GM21447 (cell line): ENCODE results near the gene CATSPERZ.

ENCODE experiments used
- ATAC-seq: cut with Tn5 transposase; IDR thresholded peaks from one replicate; pipeline ENCODE4 v1.9.1; 2021; ENCODE audit not compliant: unreplicated experiment

The CATSPERZ gene

DNA sequence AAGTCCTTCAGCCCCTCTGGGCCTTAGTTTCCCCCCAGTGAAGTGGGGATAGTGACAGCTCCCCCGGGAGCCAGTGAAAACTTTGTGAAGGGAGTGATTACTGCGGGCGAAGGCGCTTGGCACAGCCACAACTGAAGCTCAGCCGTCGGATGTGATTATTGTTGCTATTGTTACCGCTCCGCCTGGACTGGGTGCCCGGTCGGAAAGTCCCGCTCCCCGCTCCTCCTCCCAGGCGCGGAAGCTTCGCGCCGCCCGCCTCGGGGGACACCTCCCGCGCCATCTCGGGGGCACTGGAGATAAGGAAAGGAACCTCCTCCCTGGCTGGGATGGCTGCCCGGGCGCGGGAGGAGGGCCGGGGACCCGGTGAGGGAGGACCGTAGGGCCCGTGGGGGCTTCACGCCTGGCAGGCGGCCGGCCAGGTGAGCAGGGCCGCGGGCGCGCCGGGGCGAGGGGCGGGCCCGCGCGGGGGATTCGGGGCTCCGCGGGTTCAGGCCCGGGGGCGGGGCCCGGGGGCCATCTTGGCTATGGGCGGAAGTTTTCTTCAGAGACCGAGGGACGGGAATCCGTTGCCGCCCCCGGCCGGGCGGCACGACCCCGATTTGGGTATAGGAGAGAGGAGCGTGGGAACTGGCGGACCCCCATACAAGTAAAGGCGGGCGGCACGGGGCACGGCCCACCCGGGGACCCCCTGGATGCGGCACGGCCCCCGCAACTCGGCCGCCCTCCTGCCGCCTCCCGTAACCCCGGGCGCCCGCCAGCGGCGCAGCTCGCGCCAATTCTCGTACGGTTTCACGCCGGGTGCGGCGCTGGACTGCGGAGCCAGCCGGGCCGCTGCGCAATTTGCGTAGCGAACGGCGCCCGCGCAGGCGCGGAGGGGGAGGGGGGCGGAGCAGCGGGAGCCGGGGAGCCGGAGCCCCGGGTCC, 14.9 kb upstream of the CATSPERZ start, which contains the start of gene GPR137:
GPR137 (plus strand) TSS at position 887 of the 923 bp plus-strand sequence. CDS start 677 bp downstream, outside the sequence.
- peak; percentile 54 for ATAC-seq

DNA sequence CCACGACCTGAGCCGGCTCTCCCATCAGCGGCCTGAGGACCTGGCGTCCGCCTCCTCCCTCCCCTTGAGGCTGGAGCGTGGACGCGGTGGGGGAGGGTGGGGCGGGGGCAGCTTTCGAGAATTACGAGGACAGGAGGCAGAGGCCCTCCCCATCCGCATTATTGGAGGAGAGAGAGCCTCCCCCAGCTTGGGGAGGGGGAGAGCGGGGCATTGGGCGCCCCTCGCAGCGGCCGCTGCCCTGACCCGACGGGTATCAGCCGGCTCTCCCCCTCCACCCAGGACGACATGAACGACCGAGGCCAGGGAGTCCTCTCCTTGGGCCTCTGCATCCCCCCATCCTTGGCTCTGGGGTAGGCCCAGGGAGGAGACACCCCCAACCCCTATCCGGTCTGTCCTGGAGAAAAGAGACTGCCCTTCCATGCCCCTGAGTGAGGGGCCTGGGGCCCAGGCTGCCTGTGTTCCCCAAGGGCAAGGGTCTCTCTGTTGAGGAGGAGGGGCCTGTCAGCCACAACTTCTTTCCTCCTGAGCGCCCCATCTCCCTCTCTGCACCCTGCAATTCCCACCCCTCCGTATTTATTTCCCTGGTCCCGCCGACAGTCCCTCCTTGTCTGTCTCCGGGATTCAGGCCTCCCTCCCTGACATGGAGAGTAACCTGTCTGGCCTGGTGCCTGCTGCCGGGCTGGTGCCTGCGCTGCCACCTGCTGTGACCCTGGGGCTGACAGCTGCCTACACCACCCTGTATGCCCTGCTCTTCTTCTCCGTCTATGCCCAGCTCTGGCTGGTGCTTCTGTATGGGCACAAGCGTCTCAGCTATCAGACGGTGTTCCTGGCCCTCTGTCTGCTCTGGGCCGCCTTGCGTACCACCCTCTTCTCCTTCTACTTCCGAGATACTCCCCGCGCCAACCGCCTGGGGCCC, 14.0 kb upstream of the CATSPERZ start:
- ATAC-seq = no peak

DNA sequence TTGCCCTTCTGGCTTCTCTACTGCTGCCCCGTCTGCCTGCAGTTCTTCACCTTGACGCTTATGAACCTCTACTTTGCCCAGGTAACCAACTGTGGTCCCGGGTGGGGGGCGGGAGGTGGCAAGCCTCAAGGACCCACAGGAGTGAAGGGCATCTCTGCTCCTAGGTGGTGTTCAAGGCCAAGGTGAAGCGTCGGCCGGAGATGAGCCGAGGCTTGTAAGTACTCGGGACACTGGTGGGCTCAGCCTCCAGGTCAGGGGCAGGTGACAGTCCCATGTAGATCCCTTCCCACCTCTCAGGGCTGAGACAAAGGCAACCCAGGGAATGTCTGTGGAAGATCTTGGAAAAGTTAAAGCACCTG, 13.4 kb upstream of the CATSPERZ start:
- no peak for ATAC-seq

DNA sequence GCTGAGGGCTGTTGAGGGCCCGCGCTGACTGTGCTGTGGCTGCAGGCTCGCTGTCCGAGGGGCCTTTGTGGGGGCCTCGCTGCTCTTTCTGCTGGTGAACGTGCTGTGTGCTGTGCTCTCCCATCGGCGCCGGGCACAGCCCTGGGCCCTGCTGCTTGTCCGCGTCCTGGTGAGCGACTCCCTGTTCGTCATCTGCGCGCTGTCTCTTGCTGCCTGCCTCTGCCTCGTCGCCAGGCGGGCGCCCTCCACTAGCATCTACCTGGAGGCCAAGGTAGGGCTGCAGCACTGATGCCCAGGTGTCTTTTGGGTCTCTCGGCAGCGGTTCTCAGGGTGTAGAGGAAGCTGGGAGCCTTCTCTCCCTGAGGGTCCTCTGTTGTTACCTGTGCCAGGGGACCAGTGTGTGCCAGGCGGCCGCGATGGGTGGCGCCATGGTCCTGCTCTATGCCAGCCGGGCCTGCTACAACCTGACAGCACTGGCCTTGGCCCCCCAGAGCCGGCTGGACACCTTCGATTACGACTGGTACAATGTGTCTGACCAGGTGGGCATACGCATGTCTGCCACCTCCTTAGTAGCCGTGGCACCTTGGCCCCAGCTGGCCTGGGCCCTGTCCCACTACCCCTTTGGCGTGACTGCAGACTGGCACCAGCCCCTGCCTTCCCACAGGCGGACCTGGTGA, 12.3 kb upstream of the CATSPERZ start:
- ATAC-seq = no peak

DNA sequence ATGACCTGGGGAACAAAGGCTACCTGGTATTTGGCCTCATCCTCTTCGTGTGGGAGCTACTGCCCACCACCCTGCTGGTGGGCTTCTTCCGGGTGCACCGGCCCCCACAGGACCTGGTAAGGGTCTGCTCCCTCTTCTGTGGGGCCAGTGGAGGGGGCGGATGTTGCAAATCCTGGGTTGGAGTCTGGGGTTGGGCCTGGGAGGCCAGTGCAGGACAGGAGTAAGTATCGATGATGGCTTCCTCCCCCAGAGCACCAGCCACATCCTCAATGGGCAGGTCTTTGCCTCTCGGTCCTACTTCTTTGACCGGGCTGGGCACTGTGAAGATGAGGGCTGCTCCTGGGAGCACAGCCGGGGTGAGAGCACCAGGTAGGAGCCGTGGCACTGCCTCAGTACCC, 11.8 kb upstream of the CATSPERZ start:
- no peak for ATAC-seq

DNA sequence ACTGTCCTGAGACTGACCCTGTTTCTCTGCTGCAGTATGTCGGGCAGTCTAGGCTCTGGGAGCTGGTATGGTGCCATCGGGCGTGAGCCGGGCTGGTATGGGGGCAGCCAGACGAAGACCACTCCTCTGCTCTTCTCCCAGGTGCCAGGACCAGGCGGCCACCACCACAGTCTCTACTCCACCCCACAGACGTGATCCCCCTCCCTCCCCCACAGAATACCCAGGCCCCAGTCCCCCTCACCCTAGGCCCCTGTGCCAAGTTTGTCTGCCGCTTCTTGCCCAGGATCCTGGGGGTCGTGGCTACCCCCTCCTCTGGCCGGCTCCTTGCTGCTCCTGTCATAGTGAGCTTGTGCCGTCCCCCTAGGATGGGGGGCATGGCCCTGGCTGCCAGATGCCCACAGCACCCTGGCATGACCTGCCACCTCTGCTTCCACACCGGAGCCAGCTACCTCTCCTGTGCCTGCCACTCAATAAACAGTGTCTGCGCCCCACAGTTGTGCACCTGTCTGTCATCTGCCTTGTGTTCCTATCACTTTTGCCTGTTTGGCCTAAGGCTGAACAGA, 11.1 kb upstream of the CATSPERZ start:
- ATAC-seq = no peak

DNA sequence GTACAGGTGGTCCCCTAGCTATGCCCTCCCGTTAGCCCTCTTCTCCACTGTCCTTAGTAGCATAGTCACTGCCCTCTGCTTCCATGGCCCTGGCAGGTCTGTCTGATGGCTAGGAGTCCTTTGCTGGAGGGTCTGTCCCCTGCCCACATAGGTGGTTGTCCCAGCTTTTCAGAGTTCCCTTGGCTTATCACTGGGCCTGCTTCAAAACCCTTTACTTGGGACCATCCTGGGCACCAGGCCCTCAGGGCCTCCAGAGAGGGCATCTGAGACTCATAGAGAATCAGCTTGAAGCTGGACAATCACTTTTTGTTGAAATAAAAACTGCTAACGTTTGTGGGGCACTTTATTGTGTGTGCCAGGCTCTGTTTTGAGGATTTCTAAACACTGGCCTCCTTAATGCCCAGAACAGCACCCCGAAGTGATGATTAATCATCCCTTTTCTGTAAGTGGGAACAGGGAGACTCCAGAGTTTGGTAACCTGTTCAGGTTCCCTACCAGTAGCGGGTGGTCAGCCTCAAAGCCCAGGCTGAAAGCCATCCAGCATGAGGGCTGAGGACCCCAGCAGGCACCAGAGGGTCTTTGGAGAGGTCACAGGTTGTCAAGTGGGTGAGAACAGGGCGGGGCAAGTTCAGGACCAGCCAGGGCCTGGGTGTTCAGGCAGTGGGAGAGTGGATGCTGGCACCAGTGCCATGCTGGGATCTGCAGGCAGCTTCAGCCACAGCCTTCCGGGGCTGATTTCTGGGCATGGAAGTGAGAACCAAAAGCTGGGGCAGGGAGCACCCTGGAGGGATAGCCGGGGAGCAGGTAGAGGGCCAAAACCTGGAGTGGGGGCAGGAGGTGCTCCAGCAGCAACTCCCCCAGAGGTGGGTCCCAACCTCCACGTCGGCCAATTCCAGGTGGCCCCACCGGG, 9.6 kb upstream of the CATSPERZ start:
- ATAC-seq = no peak

DNA sequence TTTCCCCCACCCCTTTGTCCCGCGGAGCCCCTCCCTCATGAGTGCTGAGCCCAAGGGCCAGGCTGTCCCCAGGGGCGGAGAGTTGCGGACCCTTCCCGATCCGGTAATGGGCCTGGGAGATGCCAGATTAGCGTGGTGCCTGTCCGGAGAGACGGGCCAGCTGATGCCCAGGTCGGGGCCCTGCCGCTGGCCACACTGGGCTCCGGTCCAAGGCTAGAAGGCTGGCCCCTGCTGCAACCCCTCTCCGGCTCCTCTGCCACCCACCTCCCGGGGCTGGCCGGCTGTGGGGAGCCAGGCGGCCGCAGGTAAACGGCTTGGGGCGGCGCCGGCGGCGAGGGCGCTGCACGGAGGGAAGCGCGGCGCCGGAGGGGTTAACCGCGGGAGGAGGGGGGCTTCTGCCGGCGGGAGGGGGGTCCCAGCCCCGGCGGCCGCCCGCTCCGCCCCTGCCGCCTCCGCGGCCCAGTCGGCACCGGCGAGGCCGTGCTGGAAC, 8.9 kb upstream of the CATSPERZ start, which contains the start of gene KCNK4:
KCNK4 (plus strand) TSS at position 41 of the 490 bp plus-strand sequence. CDS start 1,717 bp downstream, outside the sequence.
- ATAC-seq = no peak

DNA sequence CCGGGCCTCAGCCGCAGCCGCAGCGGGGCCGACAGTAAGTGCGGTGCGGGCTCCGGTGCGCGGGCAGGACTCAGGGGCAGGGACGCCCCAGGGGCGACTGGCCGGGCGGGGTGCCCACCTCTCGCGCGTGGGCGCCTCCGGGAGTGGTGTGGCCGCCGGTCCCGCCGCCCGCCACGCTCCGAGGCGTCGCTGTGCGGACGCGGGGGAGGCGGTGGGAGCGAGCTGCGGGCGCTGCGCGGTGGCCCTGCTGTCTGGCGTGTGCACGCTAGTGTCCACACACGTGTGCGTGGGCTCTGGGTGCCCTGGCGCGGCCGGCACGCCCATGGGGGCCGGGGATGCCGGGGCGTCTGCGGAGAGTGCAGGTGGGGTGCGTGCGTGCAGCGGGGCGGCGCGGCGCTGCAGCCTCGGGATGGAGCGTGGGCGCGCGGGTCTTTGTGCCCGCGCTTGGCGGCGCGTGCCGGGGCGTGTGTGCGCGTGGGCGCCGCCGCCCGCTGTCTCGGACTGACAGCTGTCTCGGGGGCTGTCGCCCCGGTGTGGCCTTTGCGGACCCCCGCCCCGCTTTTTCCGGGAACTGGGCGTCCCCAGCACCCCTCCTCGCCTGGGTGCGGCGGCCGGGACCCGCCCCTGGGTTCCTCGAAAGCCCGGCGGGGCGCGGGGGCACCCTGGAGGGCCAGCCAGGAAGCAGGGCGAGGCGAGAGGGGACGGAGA, 8.3 kb upstream of the CATSPERZ start:
- ATAC-seq = no peak

DNA sequence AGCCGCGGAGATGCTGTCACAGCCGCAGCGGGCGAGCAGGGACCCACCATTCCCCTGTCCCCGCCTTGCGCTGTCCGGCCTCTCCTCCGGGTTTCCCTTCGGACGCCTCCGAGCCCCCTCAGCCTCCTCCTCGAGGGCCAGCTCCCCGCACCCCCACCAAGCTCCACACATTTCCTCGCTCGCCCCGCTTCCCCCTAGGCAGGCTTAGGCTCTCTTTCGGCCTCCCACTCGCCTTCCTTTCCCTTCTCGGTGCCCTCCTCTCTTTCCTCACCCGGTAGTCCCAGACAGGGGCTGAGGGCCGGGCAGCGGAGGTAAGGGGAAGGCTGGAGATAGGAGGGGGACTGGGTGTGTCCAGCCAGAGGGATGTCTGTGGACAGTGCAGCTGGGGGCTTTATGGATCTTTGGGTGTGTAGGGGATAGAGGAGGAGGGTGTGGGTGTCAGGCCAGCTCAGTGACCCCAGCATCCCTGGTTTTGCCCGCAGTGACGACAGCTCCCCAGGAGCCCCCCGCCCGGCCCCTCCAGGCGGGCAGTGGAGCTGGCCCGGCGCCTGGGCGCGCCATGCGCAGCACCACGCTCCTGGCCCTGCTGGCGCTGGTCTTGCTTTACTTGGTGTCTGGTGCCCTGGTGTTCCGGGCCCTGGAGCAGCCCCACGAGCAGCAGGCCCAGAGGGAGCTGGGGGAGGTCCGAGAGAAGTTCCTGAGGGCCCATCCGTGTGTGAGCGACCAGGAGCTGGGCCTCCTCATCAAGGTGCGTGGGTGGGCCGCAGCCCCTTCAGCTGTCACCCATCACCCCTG, 7.5 kb upstream of the CATSPERZ start:
- ATAC-seq = no peak

DNA sequence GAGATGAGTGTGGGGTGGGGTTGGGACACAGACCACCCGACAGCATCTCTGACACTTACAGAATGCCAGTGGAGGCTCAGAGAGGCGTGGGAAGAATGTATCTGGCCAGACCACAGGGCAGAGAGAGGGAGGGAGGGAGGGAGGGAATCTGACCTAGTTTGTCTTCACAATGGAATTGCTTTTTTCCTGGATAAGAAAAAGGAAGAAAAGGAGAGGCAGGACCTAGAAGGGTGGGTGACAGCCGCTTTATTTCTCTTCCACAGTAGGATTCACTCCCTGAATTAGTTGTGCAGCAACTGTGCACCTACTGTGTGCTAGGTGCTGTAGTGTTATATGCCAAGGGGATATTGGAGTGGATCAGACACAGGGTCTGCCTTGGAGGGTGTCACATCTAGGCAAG, 5.4 kb upstream of the CATSPERZ start:
- ATAC-seq = no peak

DNA sequence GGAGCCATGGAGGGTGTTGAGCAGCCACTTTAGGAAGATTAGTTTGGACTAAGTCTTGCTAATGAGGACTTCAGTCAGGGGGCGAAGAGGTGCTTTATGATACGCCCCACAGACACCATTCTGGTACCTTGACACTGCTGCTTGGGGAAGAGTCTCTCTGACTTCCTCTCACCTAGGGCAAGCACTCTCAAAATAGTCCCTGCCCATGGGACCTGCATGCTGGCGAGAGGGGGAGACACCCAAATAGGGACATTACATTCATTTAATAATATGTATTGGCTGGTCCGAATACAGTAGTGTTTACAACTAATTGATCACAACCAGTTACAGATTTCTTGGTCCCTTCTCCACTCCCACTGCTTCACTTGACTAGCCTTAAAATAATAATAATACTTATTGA, 4.4 kb upstream of the CATSPERZ start:
- ATAC-seq = no peak

DNA sequence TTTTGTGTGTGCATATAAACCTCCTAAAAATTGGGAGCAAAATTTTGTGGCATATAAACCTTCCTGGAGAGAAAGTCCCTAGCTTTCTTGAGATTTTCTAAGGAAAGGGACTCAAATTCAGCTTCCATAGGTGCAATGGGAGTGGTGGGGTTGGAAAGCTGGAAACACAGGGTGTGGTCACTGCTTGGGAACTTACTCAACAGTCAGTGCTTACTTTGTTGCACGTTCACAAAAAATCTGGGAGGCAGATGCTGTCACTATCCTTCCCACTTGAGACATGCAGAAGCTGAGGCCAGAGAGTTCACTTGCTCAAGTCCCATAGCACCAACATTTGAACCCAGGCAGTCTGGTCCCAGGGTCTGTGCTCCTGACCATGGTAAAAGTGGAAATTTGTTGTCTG, 3.9 kb upstream of the CATSPERZ start:
- no peak for ATAC-seq

DNA sequence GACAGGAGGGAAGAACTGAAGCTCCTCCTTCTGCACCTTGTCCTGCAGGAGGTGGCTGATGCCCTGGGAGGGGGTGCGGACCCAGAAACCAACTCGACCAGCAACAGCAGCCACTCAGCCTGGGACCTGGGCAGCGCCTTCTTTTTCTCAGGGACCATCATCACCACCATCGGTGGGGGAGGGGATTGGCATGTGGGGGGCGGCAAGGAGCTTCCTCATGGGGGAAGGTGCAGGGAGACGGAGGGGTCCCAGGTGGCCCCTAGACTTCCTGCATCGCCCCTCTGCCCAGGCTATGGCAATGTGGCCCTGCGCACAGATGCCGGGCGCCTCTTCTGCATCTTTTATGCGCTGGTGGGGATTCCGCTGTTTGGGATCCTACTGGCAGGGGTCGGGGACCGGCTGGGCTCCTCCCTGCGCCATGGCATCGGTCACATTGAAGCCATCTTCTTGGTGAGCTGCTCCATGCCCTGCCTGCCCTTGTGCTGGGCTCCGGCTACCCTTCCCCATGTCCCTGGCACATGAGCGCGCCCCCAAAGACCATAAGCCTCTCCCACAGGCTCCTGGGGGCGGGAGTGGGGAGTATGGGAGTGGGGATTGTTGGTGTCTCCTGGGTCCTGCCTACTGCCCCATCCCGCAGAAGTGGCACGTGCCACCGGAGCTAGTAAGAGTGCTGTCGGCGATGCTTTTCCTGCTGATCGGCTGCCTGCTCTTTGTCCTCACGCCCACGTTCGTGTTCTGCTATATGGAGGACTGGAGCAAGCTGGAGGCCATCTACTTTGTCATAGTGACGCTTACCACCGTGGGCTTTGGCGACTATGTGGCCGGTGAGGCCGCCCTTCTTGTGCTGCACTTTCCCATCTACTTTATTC, 3.1 kb upstream of the CATSPERZ start:
- ATAC-seq = no peak

DNA sequence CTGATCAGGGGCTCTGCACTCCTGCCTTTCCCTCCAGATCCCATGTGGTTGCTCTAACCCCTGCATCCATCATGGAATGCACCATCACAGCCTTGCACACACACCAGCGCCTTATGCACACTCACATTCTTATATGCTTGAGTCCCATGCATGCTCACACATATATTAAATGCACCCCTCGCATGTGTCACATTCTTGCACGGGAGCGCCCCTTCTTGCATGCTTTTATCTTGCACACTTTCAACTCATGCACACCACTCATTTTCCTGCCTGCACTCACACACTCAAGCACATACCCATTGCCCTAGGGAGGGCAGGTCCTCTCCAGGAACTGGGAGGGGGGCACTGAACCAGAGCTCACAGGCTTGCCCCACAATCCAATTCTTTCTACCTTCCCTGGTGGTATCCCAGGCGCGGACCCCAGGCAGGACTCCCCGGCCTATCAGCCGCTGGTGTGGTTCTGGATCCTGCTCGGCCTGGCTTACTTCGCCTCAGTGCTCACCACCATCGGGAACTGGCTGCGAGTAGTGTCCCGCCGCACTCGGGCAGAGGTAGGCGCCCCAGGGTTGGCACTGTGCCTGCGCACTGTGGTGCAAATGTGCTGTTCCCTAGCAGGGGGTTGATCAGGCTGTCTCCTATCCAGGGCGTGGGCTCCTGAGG, 2.3 kb upstream of the CATSPERZ start:
- ATAC-seq = no peak

DNA sequence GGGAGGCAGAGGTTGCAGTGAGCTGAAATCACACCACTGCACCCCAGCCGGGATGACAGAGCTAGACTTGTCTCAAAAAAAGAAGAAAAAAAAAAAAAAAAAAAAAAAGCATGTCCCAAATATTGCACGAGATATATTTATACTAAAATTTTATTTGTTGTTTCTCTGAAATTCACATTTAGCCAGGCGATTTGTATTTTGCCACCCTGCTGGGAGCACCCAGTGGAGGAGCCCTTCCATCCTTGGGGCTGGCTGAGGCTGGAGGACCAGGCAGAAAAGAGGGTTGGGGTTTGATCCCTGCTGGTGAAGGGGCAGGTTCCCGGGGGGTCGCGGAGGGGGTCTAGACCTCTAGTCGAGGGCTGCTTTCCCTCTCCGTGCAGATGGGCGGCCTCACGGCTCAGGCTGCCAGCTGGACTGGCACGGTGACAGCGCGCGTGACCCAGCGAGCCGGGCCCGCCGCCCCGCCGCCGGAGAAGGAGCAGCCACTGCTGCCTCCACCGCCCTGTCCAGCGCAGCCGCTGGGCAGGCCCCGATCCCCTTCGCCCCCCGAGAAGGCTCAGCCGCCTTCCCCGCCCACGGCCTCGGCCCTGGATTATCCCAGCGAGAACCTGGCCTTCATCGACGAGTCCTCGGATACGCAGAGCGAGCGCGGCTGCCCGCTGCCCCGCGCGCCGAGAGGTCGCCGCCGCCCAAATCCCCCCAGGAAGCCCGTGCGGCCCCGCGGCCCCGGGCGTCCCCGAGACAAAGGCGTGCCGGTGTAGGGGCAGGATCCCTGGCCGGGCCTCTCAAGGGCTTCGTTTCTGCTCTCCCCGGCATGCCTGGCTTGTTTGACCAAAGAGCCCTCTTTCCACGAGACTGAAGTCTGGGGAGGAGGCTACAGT, 952 bp upstream of the CATSPERZ start:
- no peak for ATAC-seq
